ENCODE results near the gene OR10V1. TPM values are rescaled to one million over a fixed set of nuclear protein-coding genes. Genes with fewer than 3 reads are reported as not detected.

OR10V1 gene
- total and polyA plus RNA-seq, 9 of the 15 experiments (the other 6 are each of a cell fraction or from before 2014, with no cell fraction given), result not detected

DNA sequence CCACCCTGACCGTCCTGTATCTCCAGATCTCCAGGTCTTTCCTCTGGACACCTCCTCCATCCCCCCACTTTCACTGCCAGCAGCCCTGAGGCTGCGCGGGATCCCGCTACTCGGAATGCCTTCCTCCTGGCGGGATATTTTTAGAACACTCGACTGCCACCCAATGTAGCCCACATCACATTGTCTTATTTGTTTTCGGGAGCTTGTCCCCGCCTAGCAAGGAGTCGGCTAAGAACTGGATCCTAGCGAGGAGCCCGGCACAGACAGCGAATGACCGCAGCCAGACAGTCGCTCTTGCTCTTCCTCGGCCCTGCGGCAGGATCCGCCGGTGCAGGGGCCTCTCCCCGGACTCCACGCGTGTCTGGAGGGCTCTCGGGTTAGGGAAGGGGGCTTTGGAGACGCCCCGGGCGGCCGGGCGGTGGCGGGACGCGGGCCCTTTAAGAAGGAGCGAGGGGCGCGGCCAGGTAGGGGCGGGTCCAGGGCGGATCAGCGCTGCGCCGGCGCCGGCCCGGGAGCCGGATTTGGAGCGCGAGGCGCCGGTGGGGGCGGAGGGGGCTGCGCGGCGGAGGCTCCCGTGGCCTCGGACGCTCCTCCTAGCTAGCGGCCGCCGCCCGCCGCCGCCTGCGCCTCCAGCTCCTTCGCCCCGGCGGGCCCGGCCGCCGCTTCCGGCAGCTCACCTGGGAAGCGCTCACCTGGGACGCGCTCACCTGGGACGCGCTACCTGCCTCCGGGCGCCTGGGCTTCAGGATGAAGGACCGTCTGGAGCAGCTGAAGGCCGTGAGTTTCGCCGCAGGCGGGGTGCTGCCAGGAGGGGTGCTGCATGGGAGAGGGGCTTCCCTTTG lies 41.4 kb upstream of the OR10V1 start, which contains the start of gene STX3 (continued):
- TF ChIP-seq STAT5B (CRISPR knock-in tag; IDR thresholded peaks at IDR 0.05) (no peak), BRCA1 (IDR thresholded peaks at IDR 0.05) (no peak), BRCA1 (CRISPR knock-in tag; IDR thresholded peaks at IDR 0.05) (no peak), ZNF57 (CRISPR knock-in tag; IDR thresholded peaks at IDR 0.05) (no peak), ILK (tag; IDR thresholded peaks at IDR 0.05; ENCODE audit: borderline replicate concordance, low read depth) (no peak), EHMT2 (IDR thresholded peaks at IDR 0.05) (no peak), ZNF3 (CRISPR knock-in tag; IDR thresholded peaks at IDR 0.05) (no peak), SMC3 (conservative IDR thresholded peaks at IDR 0.05; ENCODE audit: insufficient read depth, low read depth, low read length) (no peak)
- TF ChIP-seq, protein P1, sequence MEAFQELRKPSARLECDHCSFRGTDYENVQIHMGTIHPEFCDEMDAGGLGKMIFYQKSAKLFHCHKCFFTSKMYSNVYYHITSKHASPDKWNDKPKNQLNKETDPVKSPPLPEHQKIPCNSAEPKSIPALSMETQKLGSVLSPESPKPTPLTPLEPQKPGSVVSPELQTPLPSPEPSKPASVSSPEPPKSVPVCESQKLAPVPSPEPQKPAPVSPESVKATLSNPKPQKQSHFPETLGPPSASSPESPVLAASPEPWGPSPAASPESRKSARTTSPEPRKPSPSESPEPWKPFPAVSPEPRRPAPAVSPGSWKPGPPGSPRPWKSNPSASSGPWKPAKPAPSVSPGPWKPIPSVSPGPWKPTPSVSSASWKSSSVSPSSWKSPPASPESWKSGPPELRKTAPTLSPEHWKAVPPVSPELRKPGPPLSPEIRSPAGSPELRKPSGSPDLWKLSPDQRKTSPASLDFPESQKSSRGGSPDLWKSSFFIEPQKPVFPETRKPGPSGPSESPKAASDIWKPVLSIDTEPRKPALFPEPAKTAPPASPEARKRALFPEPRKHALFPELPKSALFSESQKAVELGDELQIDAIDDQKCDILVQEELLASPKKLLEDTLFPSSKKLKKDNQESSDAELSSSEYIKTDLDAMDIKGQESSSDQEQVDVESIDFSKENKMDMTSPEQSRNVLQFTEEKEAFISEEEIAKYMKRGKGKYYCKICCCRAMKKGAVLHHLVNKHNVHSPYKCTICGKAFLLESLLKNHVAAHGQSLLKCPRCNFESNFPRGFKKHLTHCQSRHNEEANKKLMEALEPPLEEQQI (IDR thresholded peaks at IDR 0.05), result no peak
- TF ChIP-seq, protein P2, sequence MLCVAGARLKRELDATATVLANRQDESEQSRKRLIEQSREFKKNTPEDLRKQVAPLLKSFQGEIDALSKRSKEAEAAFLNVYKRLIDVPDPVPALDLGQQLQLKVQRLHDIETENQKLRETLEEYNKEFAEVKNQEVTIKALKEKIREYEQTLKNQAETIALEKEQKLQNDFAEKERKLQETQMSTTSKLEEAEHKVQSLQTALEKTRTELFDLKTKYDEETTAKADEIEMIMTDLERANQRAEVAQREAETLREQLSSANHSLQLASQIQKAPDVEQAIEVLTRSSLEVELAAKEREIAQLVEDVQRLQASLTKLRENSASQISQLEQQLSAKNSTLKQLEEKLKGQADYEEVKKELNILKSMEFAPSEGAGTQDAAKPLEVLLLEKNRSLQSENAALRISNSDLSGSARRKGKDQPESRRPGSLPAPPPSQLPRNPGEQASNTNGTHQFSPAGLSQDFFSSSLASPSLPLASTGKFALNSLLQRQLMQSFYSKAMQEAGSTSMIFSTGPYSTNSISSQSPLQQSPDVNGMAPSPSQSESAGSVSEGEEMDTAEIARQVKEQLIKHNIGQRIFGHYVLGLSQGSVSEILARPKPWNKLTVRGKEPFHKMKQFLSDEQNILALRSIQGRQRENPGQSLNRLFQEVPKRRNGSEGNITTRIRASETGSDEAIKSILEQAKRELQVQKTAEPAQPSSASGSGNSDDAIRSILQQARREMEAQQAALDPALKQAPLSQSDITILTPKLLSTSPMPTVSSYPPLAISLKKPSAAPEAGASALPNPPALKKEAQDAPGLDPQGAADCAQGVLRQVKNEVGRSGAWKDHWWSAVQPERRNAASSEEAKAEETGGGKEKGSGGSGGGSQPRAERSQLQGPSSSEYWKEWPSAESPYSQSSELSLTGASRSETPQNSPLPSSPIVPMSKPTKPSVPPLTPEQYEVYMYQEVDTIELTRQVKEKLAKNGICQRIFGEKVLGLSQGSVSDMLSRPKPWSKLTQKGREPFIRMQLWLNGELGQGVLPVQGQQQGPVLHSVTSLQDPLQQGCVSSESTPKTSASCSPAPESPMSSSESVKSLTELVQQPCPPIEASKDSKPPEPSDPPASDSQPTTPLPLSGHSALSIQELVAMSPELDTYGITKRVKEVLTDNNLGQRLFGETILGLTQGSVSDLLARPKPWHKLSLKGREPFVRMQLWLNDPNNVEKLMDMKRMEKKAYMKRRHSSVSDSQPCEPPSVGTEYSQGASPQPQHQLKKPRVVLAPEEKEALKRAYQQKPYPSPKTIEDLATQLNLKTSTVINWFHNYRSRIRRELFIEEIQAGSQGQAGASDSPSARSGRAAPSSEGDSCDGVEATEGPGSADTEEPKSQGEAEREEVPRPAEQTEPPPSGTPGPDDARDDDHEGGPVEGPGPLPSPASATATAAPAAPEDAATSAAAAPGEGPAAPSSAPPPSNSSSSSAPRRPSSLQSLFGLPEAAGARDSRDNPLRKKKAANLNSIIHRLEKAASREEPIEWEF (CRISPR knock-in tag; IDR thresholded peaks at IDR 0.05), result no peak
- TF ChIP-seq, protein P3, sequence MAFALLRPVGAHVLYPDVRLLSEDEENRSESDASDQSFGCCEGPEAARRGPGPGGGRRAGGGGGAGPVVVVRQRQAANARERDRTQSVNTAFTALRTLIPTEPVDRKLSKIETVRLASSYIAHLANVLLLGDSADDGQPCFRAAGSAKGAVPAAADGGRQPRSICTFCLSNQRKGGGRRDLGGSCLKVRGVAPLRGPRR (CRISPR knock-in tag; IDR thresholded peaks at IDR 0.05), result no peak
- TF ChIP-seq, protein P4, sequence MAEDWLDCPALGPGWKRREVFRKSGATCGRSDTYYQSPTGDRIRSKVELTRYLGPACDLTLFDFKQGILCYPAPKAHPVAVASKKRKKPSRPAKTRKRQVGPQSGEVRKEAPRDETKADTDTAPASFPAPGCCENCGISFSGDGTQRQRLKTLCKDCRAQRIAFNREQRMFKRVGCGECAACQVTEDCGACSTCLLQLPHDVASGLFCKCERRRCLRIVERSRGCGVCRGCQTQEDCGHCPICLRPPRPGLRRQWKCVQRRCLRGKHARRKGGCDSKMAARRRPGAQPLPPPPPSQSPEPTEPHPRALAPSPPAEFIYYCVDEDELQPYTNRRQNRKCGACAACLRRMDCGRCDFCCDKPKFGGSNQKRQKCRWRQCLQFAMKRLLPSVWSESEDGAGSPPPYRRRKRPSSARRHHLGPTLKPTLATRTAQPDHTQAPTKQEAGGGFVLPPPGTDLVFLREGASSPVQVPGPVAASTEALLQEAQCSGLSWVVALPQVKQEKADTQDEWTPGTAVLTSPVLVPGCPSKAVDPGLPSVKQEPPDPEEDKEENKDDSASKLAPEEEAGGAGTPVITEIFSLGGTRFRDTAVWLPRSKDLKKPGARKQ (CRISPR knock-in tag; IDR thresholded peaks at IDR 0.05), result no peak
- TF ChIP-seq, protein P5, sequence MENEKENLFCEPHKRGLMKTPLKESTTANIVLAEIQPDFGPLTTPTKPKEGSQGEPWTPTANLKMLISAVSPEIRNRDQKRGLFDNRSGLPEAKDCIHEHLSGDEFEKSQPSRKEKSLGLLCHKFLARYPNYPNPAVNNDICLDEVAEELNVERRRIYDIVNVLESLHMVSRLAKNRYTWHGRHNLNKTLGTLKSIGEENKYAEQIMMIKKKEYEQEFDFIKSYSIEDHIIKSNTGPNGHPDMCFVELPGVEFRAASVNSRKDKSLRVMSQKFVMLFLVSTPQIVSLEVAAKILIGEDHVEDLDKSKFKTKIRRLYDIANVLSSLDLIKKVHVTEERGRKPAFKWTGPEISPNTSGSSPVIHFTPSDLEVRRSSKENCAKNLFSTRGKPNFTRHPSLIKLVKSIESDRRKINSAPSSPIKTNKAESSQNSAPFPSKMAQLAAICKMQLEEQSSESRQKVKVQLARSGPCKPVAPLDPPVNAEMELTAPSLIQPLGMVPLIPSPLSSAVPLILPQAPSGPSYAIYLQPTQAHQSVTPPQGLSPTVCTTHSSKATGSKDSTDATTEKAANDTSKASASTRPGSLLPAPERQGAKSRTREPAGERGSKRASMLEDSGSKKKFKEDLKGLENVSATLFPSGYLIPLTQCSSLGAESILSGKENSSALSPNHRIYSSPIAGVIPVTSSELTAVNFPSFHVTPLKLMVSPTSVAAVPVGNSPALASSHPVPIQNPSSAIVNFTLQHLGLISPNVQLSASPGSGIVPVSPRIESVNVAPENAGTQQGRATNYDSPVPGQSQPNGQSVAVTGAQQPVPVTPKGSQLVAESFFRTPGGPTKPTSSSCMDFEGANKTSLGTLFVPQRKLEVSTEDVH (IDR thresholded peaks at IDR 0.05; ENCODE audit: low read depth, partially characterized antibody), result no peak
